ENCODE results near the gene MRPL50.

Gene MRPL50

GRCh38 chr9:101353683-101354082 is 44.7 kb downstream of the MRPL50 start:
- no peaks in the 10 kb centered on the region for H3K27me3 ChIP-seq (ENCODE audit: low read length)
- no peaks in the 10 kb centered on the region for H3K79me2 ChIP-seq (ENCODE audit: insufficient read depth, low read length)
- no peaks in the 10 kb centered on the region for H3K9me3 ChIP-seq (ENCODE audit: insufficient read depth, low read length)
- H4K20me1 ChIP-seq (ENCODE audit: low read depth, low read length): no peaks in the 10 kb centered on the region
- no peaks in the 10 kb centered on the region for H3K9me2 ChIP-seq (replicated peaks; ENCODE audit: insufficient read depth, low read length)
- H3K9ac ChIP-seq (ENCODE audit: low read length): no peak overlapping the region
- H3K4me2 ChIP-seq (ENCODE audit: low read depth, low read length, poor library complexity, severe bottlenecking): no peak overlapping the region
- H3K4me3 ChIP-seq (ENCODE audit: insufficient read depth, low read length, poor library complexity, severe bottlenecking): no peak overlapping the region
- H3K36me3 ChIP-seq (ENCODE audit: low read length): no peaks in the 10 kb centered on the region
- no peak overlapping the region for H3K27ac ChIP-seq (ENCODE audit: low read depth, low read length)
- TF ChIP-seq EZH2phosphoT487 (conservative IDR thresholded peaks at IDR 0.05; ENCODE audit: low read length) (no peak), CTCF (IDR thresholded peaks at IDR 0.05; ENCODE audit: insufficient read depth, low read length, poor library complexity, severe bottlenecking) (no peak)
- H2AFZ ChIP-seq (ENCODE audit: low read depth, low read length, severe bottlenecking): no peak overlapping the region
- H3F3A ChIP-seq (ENCODE audit: insufficient read depth): no peaks in the 10 kb centered on the region

GRCh38 chr9:101352892-101353463 is 45.4 kb downstream of the MRPL50 start:
- H3K79me2 ChIP-seq (ENCODE audit: insufficient read depth, low read length): no peaks in the 10 kb centered on the region
- H2AFZ ChIP-seq (ENCODE audit: low read depth, low read length, severe bottlenecking): no peak overlapping the region
- TF ChIP-seq EZH2phosphoT487 (conservative IDR thresholded peaks at IDR 0.05; ENCODE audit: low read length) (no peak), CTCF (IDR thresholded peaks at IDR 0.05; ENCODE audit: insufficient read depth, low read length, poor library complexity, severe bottlenecking) (no peak)

GRCh38 chr9:101350285-101350684 is 48.1 kb downstream of the MRPL50 start:
- Histone ChIP-seq H3K9me2 (replicated peaks; ENCODE audit: insufficient read depth, low read length) (no peaks in the 10 kb centered on the region), H3K4me3 (ENCODE audit: insufficient read depth, low read length, poor library complexity, severe bottlenecking) (no peak overlapping the region), H3K27me3 (ENCODE audit: low read length) (no peaks in the 10 kb centered on the region), H3F3A (ENCODE audit: insufficient read depth) (no peaks in the 10 kb centered on the region), H3K36me3 (ENCODE audit: low read length) (no peaks in the 10 kb centered on the region), H3K79me2 (ENCODE audit: insufficient read depth, low read length) (no peaks in the 10 kb centered on the region), H3K27ac (ENCODE audit: low read depth, low read length) (no peak overlapping the region), H3K9ac (ENCODE audit: low read length) (no peak overlapping the region), H4K20me1 (ENCODE audit: low read depth, low read length) (no peaks in the 10 kb centered on the region), H3K9me3 (ENCODE audit: insufficient read depth, low read length) (no peaks in the 10 kb centered on the region), H3K4me2 (ENCODE audit: low read depth, low read length, poor library complexity, severe bottlenecking) (no peak overlapping the region), H2AFZ (ENCODE audit: low read depth, low read length, severe bottlenecking) (no peak overlapping the region)
- no peak for TF ChIP-seq CTCF (IDR thresholded peaks at IDR 0.05; ENCODE audit: insufficient read depth, low read length, poor library complexity, severe bottlenecking)
- TF ChIP-seq EZH2phosphoT487 (conservative IDR thresholded peaks at IDR 0.05; ENCODE audit: low read length): no peak

More at GRCh38 chr9:101352892-101353463, 45.4 kb downstream of the MRPL50 start:
- Histone ChIP-seq H3K9me3 (ENCODE audit: insufficient read depth, low read length) (no peaks in the 10 kb centered on the region), H3K27me3 (ENCODE audit: low read length) (no peaks in the 10 kb centered on the region), H3K27ac (ENCODE audit: low read depth, low read length) (no peak overlapping the region), H3K36me3 (ENCODE audit: low read length) (no peaks in the 10 kb centered on the region), H3K9ac (ENCODE audit: low read length) (no peak overlapping the region), H3K4me3 (ENCODE audit: insufficient read depth, low read length, poor library complexity, severe bottlenecking) (no peak overlapping the region), H4K20me1 (ENCODE audit: low read depth, low read length) (no peaks in the 10 kb centered on the region), H3K4me2 (ENCODE audit: low read depth, low read length, poor library complexity, severe bottlenecking) (no peak overlapping the region), H3K9me2 (replicated peaks; ENCODE audit: insufficient read depth, low read length) (no peaks in the 10 kb centered on the region), H3F3A (ENCODE audit: insufficient read depth) (no peaks in the 10 kb centered on the region)

All from SU-DHL-6 (cell line).